HFF-Myc (cell line): ENCODE data around the gene SKIC8.

ENCODE experiments used
- DNase-seq: peaks from one replicate; pipeline ENCODE4 v3.0.0-alpha.2; 2011; ENCODE audit warnings: low read depth; ENCODE audit errors: extremely low read depth
- H3K4me3 ChIP-seq: replicated peaks from 2 replicates; pipeline ENCODE4 v1.5.1; 2011; ENCODE audit warnings: low read depth, mild to moderate bottlenecking, control low read depth, low read length
- CTCF ChIP-seq: IDR thresholded peaks from 2 replicates; pipeline ENCODE4 v1.5.1; 2012; ENCODE audit warnings: mild to moderate bottlenecking, low read depth, low read length, control low read depth; ENCODE audit errors: missing control alignments

Gene SKIC8

GRCh38 chr15:78322243-78322642, 22.8 kb upstream of the SKIC8 start:
- no peak overlapping the region for H3K4me3 ChIP-seq
- TF ChIP-seq CTCF: no peak
- no peak for DNase-seq

DNA sequence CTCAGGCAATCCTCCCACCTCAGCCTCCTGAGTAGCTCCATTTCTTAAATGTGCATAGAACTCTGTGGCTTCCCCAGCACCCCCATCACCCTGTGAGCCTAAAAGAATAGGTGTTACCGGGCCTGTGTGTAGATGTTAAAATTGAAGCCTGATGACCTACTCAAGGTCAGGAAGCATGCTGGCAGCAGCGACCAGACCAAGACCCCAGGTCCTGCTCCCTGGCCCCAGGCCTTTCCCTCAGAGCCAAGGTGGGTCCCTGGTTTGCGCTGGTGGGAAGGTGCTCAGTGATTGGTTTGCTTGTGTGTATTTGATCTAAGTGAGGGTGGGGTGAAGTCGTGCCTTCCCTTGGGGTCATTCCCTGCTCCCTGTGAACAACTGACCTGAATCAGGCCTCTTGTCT, 22.4 kb upstream of the SKIC8 start:
- TF ChIP-seq CTCF: no peak
- H3K4me3 ChIP-seq: no peak overlapping the region
- DNase-seq: no peak

DNA sequence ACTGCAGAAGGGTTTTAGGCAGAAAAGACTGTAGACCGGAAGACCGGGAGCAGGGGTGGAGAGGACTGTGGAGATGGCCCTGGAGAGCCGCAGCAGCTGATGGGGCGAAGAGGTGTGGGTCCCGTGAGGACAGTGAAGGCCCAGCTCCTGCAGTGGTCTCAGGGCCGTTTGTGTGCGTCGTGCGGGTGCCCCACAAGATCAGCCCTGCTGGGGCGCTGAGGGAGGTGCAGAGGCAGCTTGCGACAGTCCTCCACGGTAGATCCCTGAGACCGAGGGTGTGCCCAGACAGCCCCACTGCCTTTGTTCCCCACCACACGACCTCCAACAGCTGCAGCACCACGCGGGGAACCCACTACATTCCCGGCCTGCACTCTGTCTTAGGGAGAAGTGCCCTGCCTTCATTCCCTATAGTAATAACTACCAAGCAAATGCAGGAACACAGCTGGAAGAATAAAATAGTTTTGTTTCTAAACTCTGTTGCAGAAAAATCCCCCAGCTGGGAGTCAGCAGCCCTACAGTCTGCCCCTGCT, 21.7 kb upstream of the SKIC8 start:
- TF ChIP-seq CTCF: no peak

GRCh38 chr15:78320183-78320582, 20.8 kb upstream of the SKIC8 start:
- no peak overlapping the region for H3K4me3 ChIP-seq
- DNase-seq: no peak
- TF ChIP-seq CTCF: no peak

More for the DNA sequence above, 21.7 kb upstream of the SKIC8 start:
- no peak overlapping the region for H3K4me3 ChIP-seq
- no peak for DNase-seq

DNA sequence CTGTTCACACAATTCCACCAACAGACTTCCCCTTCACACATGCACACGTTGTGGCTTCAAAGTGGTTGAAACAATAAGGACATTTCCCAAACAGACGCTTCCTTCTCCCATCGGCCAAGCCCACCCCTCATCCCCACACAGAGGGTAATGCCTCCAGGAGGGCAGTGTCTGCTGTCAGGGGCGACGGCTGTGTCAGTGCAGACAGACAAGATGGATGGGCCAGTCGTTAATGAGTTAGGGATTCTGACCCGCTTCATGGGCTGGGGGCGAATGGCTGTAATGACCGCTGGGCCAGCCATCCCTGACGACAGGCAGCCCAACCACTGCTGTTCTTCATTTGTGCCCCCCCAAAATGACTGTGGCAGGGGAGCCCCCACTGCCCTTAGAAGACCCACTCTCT, 20.2 kb upstream of the SKIC8 start:
- H3K4me3 ChIP-seq: no peak overlapping the region
- TF ChIP-seq CTCF: no peak
- no peak for DNase-seq

DNA sequence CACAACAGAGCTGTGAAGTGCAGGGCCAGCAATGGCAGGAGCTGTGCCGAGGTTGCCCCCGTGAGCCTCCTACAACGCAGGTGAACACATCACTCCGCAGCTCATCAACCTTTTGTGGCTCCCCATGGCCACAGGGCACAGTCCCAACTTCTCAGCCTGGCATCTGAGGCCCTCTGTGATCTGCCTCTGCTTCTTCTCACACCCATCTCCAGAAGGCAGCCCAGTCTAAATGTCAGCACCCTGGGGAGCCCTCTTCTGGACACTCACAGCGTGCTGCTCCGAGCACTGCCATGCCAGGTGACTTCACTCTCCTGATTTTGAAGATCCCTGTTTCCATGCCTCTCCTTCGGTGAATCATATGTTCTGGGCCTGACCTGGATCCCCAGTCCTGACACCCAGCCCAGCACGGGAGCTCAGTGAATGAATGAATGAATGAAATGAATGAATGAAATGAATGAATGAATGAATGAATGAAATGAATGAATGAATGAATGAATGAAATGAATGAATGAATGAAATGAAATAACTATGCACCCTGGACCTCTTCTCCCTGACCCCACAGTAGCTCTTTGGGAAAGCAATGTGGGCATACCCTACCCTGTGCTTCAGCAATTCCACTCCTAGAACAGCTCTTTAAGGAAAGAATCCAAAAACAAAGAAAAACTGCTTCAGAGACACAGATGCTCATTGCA, 17.9 kb upstream of the SKIC8 start:
- no peak for TF ChIP-seq CTCF
- no peak overlapping the region for H3K4me3 ChIP-seq
- DNase-seq: no peak
